Left hindlimb (tissue), 1 donor: ENCODE results near the gene RBM5.
A peak's percentile ranks its signal among the peaks of the same experiment; 100 is the strongest.
"Not testable (repeated sequence)": the region's sequence is repeated elsewhere in the genome, so short reads cannot be mapped to it uniquely, and the experiment has no call there.

ENCODE experiments used
- DNase-seq: peaks from one replicate; pipeline ENCODE4 v3.0.0-alpha.2; 2018

The RBM5 gene

DNA sequence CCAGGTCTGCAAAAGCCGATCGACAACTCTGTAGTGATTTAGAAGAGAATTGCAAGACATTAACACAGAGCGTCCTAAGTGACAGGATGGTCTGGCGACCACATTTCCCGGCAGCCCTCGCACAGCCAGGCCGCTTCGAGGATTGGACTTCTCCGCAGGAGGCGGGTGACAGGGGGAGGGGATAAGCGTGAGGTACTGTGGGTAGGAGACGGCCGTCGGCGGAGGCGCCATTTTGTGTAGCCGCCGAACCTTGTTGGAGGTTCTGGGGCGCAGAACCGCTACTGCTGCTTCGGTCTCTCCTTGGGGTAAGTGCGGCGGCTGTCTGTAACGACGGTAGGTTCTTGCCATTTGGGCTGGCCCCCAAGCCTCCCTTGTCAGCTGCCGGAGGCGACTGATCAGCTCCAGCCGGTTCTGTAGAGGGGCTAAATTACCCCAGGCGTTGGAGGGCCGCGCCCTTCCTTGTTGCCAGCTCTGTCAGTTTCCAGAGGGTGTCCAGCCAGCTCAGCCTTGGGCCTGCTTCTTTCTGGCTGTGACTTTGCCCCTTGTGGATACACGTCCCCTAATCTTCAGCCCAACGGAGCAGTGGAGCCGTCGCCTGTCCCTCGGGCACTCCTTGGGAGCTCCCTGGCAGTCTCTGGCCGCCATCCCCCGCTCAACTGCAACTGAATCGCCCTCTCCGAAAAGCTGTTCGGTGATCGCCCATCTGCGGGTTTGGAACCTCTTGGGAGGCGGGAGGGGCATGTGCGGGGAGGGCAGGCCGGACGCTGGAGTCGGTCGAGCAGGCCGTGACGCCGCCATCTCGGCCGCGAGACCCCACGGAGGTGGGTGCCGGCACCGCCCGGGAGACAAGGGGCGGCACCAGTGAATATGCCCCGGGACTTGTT lies at the start of gene RBM5:
TSS of gene RBM5 (plus strand) at position 195 of the 884 bp plus-strand sequence. CDS start 1,516 bp downstream, outside the sequence.
- DNase-seq: peak; percentile 94

GRCh38 chr3:50044976-50045375 lies 43.7 kb upstream of the RBM5 start:
- no peak for DNase-seq

GRCh38 chr3:50047426-50047825 lies 41.3 kb upstream of the RBM5 start:
- no peak for DNase-seq

GRCh38 chr3:50050361-50050760 lies 38.4 kb upstream of the RBM5 start:
- no peak for DNase-seq

GRCh38 chr3:50057756-50058155 lies 31.0 kb upstream of the RBM5 start:
- no peak for DNase-seq

GRCh38 chr3:50068134-50068533 lies 20.6 kb upstream of the RBM5 start:
- DNase-seq: no peak

- DNase-seq: no peak
Measured at GRCh38 chr3:50078091-50078490, 10.6 kb upstream of the RBM5 start.

- no peak for DNase-seq
Measured at GRCh38 chr3:50078622-50079021, 10.1 kb upstream of the RBM5 start.

DNA sequence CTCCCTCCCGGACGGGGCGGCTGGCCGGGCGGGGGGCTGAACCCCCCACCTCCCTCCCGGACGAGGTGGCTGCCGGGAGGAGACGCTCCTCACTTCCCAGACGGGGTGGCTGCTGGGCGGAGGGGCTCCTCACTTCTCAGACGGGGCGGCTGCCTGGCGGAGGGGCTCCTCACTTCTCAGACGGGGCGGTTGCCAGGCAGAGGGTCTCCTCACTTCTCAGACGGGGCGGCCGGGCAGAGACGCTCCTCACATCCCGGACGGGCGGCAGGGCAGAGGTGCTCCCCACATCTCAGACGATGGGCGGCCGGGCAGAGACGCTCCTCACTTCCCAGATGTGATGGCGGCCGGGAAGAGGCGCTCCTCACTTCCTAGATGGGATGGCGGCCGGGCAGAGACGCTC lies 3.8 kb upstream of the RBM5 start:
- not testable (repeated sequence) for DNase-seq

DNA sequence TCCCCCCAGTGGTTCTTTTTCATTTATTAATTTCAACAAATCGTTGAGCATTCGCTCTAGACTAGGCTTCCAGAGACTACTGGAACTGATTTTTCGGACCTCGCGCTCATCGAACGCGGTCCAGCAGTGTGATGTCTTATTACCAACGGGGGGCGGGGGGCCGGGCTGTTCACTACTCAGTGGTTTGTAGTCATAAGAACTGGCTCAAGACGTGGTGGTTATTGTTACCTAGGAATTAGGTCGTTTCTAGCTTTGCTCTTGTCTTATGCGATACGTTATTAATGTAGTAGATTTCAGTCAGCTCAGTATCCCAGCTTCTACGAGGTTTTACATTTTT lies 858 bp downstream of the RBM5 start:
- DNase-seq: no peak

DNA sequence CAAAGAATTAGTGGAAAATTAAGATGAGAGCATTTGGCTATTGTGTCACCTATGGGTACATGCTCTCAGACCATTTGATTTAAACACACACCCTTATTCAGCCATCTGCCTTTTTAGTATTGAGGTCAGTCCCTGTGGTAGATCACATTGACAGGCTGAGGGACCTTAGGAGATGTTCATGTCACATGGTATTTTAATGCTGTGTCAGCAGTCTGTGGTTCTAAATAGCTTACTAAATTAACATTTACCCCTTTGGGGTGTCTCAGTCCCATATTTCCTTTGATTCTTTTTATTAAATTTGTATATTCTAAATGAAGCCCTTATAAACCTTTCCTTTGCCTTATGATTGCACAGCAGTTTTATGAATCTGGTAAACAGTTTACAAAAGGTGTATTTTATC lies 2.3 kb downstream of the RBM5 start:
- DNase-seq: no peak

DNA sequence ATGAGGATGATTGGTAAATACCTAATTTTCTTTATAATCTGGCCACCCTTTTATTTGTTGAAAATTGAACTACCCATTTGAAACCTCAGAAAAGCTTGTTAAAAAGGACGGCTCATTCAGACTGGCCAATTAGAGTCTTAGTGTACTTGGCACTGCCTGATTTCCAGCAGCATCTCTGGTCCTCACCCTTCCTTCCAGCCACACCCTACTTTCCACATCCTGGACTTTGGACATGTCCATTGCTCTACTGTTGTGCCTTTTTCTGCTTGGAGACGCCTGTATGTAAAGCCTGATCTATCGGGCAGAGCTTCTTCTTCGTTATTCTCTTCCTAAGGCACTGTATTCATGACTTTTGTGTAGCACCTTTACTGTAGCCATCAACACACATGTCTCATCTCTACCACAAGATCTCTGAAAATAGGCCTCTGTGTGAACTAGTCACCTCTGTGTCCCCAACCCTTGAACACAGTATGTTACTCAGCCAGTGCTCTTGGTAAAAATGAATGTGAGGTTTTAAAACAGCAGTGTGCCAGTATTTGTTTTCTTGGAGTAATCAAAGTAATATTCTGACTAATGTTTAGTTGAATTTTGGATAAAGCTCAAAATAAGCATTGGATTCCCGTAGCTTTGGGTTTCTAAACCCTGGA lies 6.8 kb downstream of the RBM5 start:
- no peak for DNase-seq

DNA sequence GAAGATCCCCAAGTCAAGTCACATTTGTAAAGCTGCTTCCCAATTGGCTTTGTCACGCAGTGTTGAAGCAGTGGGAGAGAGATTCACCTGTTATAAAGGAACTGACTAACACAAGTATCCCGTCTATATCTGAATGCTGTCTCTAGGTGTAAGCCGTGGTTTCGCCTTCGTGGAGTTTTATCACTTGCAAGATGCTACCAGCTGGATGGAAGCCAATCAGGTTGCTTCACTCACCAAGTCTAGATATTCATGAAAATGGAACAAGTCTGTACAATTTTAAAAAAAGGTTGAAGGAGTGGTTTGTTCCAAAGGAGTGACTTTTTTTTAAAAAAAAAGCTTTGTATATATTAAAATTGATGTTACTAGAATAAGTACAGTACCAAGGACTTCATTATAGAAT lies 11.7 kb downstream of the RBM5 start:
- no peak for DNase-seq

GRCh38 chr3:50100956-50101845 lies 12.5 kb downstream of the RBM5 start:
- no peak for DNase-seq

- no peak for DNase-seq
Measured at GRCh38 chr3:50102558-50102957, 13.8 kb downstream of the RBM5 start.

DNA sequence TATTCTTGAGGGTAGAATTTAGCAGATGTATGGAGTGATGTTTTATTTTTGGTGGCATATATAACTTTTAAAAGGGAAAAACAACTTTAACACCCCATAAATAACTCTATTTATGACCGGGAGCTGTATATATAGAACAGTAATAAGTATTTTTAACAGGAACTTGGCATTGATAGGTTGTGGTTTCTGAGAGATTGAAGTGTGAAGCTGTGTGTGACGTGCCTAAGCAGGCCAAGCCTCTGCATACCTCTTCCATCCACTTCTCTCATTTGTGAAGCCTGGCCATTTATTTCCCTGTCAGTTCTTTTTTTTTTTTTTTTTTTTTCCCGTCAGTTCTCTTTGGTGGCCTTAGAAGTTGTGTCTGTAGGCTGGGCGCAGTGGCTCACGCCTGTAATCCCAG lies 23.0 kb downstream of the RBM5 start:
- no peak for DNase-seq

DNA sequence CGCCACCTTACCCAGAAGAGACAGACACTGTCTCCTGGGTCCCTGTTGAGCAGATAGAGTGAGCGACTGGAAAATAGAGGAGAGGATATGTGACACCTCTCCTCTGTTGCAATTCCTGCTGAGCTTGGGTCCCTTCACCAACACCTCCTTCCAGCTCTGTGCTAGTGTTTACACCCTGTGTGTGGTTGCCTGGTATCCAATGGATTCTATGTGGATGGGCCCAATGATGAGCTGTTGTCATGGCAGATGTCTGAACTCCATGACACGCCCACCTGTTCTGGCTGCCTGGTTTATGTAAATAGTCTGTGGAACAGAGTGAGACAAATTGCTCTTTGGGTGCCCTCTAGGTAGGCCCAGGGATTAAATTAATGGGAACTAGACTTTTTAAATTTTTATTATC lies 23.7 kb downstream of the RBM5 start:
- no peak for DNase-seq

- no peak for DNase-seq
Measured at GRCh38 chr3:50117120-50117519, 28.4 kb downstream of the RBM5 start.

- no peak for DNase-seq
Measured at GRCh38 chr3:50118237-50118636, 29.5 kb downstream of the RBM5 start.

- DNase-seq: no peak
Measured at GRCh38 chr3:50119786-50120185, 31.1 kb downstream of the RBM5 start.

GRCh38 chr3:50120364-50121071 lies 31.8 kb downstream of the RBM5 start:
- DNase-seq: no peak
